ENCODE measurements around the gene HOXC9. TPM values are rescaled to one million over a fixed set of nuclear protein-coding genes. Genes with fewer than 3 reads are reported as not detected.

HOXC9 gene
- total and polyA plus RNA-seq, 2 of the 8 experiments (the other 6 are each of a cell fraction or from before 2014, with no cell fraction given), result not detected

DNA sequence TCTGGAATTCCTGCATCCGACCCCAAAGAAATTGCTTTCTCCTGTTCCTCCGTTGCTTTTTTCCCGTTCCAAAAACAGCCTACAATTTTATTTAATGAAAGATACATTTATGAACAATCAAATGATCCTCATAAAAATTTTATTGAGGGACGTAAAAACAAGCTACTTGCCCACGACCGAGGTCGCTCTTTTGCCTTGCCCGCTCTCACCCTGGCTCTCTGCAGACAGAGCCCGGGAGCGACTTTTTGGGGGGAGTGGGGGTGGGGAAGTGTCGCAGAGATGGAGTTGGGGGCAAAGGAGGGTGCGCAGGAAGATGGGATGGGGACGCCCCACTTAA lies 1.1 kb upstream of the HOXC9 start:
- Histone ChIP-seq H4K20me1 (replicated peaks in 1 of 2; ENCODE audit: control insufficient read depth in 1 of 2, insufficient read depth in 2 of 2, low read length in 2 of 2) (peaks cover 22 to 23% of the 10 kb centered on the region in 2 experiments), H2BK20ac (ENCODE audit: low read length) (no peak overlapping the region), H3K79me1 (ENCODE audit: low read depth, low read length) (no peaks in the 10 kb centered on the region), H2BK120ac (replicated peaks; ENCODE audit: low read depth, low read length) (no peak overlapping the region), H2BK12ac (ENCODE audit: low read depth, low read length) (no peak overlapping the region), H3K23ac (ENCODE audit: insufficient read length) (no peak overlapping the region), H2AK5ac (ENCODE audit: low read depth, low read length) (no peak overlapping the region), H3K36me3 (ENCODE audit: control insufficient read depth in 2 of 4, insufficient read depth in 4 of 4, low read length in 3 of 4) (peaks cover 0 to 19% (median 0%) of the 10 kb centered on the region in 4 experiments; a peak in 1 of 8 replicates), H3K9me3 (ENCODE audit: insufficient read depth in 2 of 2, low read depth in 1 of 2, low read length in 1 of 2) (peaks cover 0 to 4% of the 10 kb centered on the region in 2 experiments; a peak in 1 of 4 replicates), H4K8ac (ENCODE audit: extremely low read depth, insufficient read depth, low read length) (no peak overlapping the region), H3K27ac (ENCODE audit: low read depth, low read length) (no peak overlapping the region), H3K9ac (replicated peaks in 1 of 4; ENCODE audit: extremely low read depth in 1 of 4, low read depth in 3 of 4, low read length in 3 of 4) (no peak overlapping the region), H3K18ac (ENCODE audit: extremely low read depth, low read length) (no peak overlapping the region), H3K27me3 (replicated peaks in 1 of 4; ENCODE audit: control insufficient read depth in 3 of 4, extremely low read depth in 1 of 4, insufficient read depth in 3 of 4, low read length in 3 of 4) (peaks cover 98 to 100% (median 100%) of the 10 kb centered on the region in 4 experiments), H2BK5ac (ENCODE audit: low read depth, low read length) (no peak overlapping the region), H3K4me3 (ENCODE audit: extremely low read depth in 1 of 4, insufficient read depth in 2 of 4, low read depth in 3 of 4, low read length in 4 of 4) (no peak overlapping the region), H3K56ac (replicated peaks; ENCODE audit: insufficient read length, low read depth, low read length) (no peak overlapping the region), H3K79me2 (ENCODE audit: control insufficient read depth in 1 of 2, insufficient read depth in 2 of 2, low read length in 2 of 2) (no peaks in the 10 kb centered on the region), H3K4ac (replicated peaks; ENCODE audit: insufficient read length, low read depth, low read length) (no peak overlapping the region), H4K91ac (replicated peaks; ENCODE audit: insufficient read length, low read length) (no peak overlapping the region), H2BK15ac (ENCODE audit: low read length) (no peak overlapping the region), H4K5ac (ENCODE audit: insufficient read length, low read depth, low read length) (no peak overlapping the region), H3K23me2 (ENCODE audit: low read depth, low read length) (peaks cover 4% of the 10 kb centered on the region; the same call in 1 of the 2 replicates), H3K14ac (ENCODE audit: insufficient read length) (no peak overlapping the region), H3K4me2 (ENCODE audit: insufficient read depth in 1 of 2, low read depth in 2 of 2, low read length in 2 of 2) (no peak overlapping the region; a peak in 1 of 4 replicates), H3K4me1 (replicated peaks in 1 of 4; ENCODE audit: control insufficient read depth in 3 of 4, insufficient read depth in 4 of 4, low read length in 3 of 4) (peaks cover 0 to 17% (median 8%) of the 10 kb centered on the region in 4 experiments; a peak in 5 of 7 replicates), H2AFZ (ENCODE audit: low read length) (no peak overlapping the region)
- DNase-seq (ENCODE audit: low read depth in 1 of 2, low spot score in 2 of 2) (no peak), FAIRE-seq (no peak)
- TF ChIP-seq BCL11A (IDR thresholded peaks at IDR 0.05; ENCODE audit: low read depth in 2 of 2, low read length in 2 of 2) (no peak), EP300 (IDR thresholded peaks at IDR 0.05; ENCODE audit: borderline replicate concordance in 1 of 2, low read depth in 2 of 2, low read length in 2 of 2) (no peak), POU5F1 (IDR thresholded peaks at IDR 0.05; ENCODE audit: low read depth, low read length) (no peak), RNF2 (IDR thresholded peaks at IDR 0.05; ENCODE audit: borderline replicate concordance, low read depth, low read length, missing control alignments, poor library complexity, severe bottlenecking) (peak; percentile 74), JUND (IDR thresholded peaks at IDR 0.05; ENCODE audit: low read length) (no peak), CBX8 (IDR thresholded peaks at IDR 0.05; ENCODE audit: borderline replicate concordance, low read depth, low read length) (peak; percentile 76; the same call in 1 of the 2 replicates), ASH2L (IDR thresholded peaks at IDR 0.05; ENCODE audit: low read length) (no peak), SP4 (IDR thresholded peaks at IDR 0.05; ENCODE audit: low read length) (no peak)
- TF ChIP-seq, protein P1, sequence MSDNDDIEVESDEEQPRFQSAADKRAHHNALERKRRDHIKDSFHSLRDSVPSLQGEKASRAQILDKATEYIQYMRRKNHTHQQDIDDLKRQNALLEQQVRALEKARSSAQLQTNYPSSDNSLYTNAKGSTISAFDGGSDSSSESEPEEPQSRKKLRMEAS (IDR thresholded peaks at IDR 0.05), result no peak
- 28% methylated on average over 12 of the region's 13 CpGs; no CpG with 5 or more reads in 1 of the 2 experiments for WGBS, 2 experiments (ENCODE audit: extremely low coverage in 1 of 2, insufficient coverage in 1 of 2, insufficient read length in 1 of 2, insufficient replicate concordance in 2 of 2, low coverage in 1 of 2, low lambda C conversion rate in 2 of 2, missing lambda C conversion rate in 1 of 2)
- ChIA-PET CTCF (ENCODE audit: partially characterized antibody) (interaction anchor here (0.6 to 11.3 kb wide), 8 partner anchors 10 to 209 kb away, joined by 3 to 154 read pairs (median 5); partner anchors contain the start of genes HOXC10, HOXC5 and HOXC8), POLR2A (ENCODE audit: partially characterized antibody) (interaction anchor here (1.2 kb wide), 1 partner anchor 10 kb away, joined by 3 read pairs; no protein-coding TSS in a partner anchor)
